Heart right ventricle (tissue), 16 donors: Measurements from ENCODE around the gene CCDC7. TPM values are rescaled to one million over a fixed set of nuclear protein-coding genes. Genes with fewer than 3 reads are reported as not detected.

Experiments
- ATAC-seq, 8 donors: fragments of 200-7000 bp; cut with Tn5 transposase; one replicate each; pipeline ENCODE4 v1.9.1; 2020; ENCODE audit warnings: mild to moderate bottlenecking in 8 of 8, moderate library complexity in 8 of 8, moderate number of reproducible peaks in 1 of 8
- DNase-seq, 2 donors: peaks; one replicate each; pipeline ENCODE4 v3.0.0-alpha.2; 2020
- H3K27ac ChIP-seq, 10 donors: fragments of 200-600 bp; sonication (generic) in 2 of 10; one replicate each; pipeline versions ENCODE4 v1.5.0 to v1.8.0; 2020 to 2022; ENCODE audit warnings: mild to moderate bottlenecking in 3 of 10
- H3K27me3 ChIP-seq, 7 donors: fragments of 200-600 bp; one replicate each; pipeline ENCODE4 v1.8.0; 2021 to 2022; ENCODE audit warnings: mild to moderate bottlenecking in 2 of 7
- H3K36me3 ChIP-seq, 9 donors: fragments of 200-600 bp; sonication (generic) in 1 of 9; one replicate each; pipeline versions ENCODE4 v1.5.0 to v1.8.0; 2020 to 2022; ENCODE audit warnings: mild to moderate bottlenecking in 2 of 9
- H3K4me1 ChIP-seq, 9 donors: fragments of 200-600 bp; sonication (generic) in 1 of 9; one replicate each; pipeline versions ENCODE4 v1.5.0 to v1.8.0; 2020 to 2022; ENCODE audit warnings: mild to moderate bottlenecking in 4 of 9
- H3K4me3 ChIP-seq, 10 donors: fragments of 200-600 bp; sonication (generic) in 2 of 10; one replicate each; pipeline versions ENCODE4 v1.5.0 to v1.8.0; 2020 to 2022; ENCODE audit warnings: mild to moderate bottlenecking in 7 of 10, moderate library complexity in 2 of 10
- H3K9me3 ChIP-seq, 11 donors: fragments of 200-600 bp in 10 of 11; sonication (generic) in 2 of 11; one replicate each; pipeline versions ENCODE4 v1.5.0 to v1.8.0; 2013 to 2022; ENCODE audit warnings: mild to moderate bottlenecking in 2 of 11, control low read depth in 1 of 11, moderate library complexity in 1 of 11
- WGBS, 2 donors: extraction: QIAGEN DNeasy Blood & Tissue Kit; methylation state at CpG; one replicate each; pipeline ENCODE4 v1.1.7; 2013; ENCODE audit warnings: inconsistent platforms in 1 of 2; 5-methylcytosine and 5-hydroxymethylcytosine counted together
- intact Hi-C, 10 donors: fragments of 100-400 bp; cut with DNase I; formaldehyde crosslinking; loops; one replicate each; pipeline versions ENCODE4 v1.11.1 to v1.14.2; 2022
- polyA plus RNA-seq, 2 donors: library from polyadenylated mRNA; stranded (reverse); fragments of 200-250 nt; gene quantifications; one replicate each; pipeline ENCODE4 v1.2.3, GENCODE V29; 2013
- total RNA-seq, 10 donors: library from RNA; stranded (reverse); fragmentation: NEBNext Ultra II Directional in 3 of 10; extraction: Animal tissue kit (Norgen Biotek cat#: 25700) in 3 of 10; gene quantifications; one replicate each; pipeline versions ENCODE4 v1.2.1 to v1.2.4, GENCODE V29; 2021 to 2023
- TF ChIP-seq, protein P1 (sequence below), 9 donors: fragments of 200-600 bp; sonication (generic) in 2 of 9; IDR thresholded peaks; one replicate each; pipeline versions ENCODE4 v1.5.0 to v1.8.0; 2021 to 2022; ENCODE audit warnings: antibody characterized with exemption in 9 of 9, mild to moderate bottlenecking in 5 of 9, moderate library complexity in 1 of 9
- donor health status: Arrhythmogenic right ventricular cardiomyopathy.
- donor health status: ischemic (EF 13 %, LVEDD 7.1; RV severe dilation, severe dysfunction).
- donor health status: healthy with polysubstance abuse.
- donor health status: DM: no; HTN: yes; CAD: no.
- donor health status: DM: no; HTN: no; CAD: no.
- donor health status: ischemic (EF 25% LVEDD 6.9; RV normal size, moderate dysfunction).
- donor health status: ischemic (EF 25% LVEDD 5.7; RV mildly dilated, moderate dysfunction).
- donor health status: healthy.
- donor health status: DM: yes; HTN: yes; CAD: no.
- donor health status: Ischemic cardiomyopathy.
- donor health status: ischemic (EF 35%, LVEDD 5.7; RV mildly dilated, moderate dysfunction).
- donor health status: nonischemic (EF 11% LVEDD 7.7; RV severe dilation, severe dysfunction).
- donor health status: DM: yes; HTN: yes; CAD: no.
- donor health status: PGD.
- donor health status: ischemic (EF 29% LVEDD 5.4; RV normal size, mild dysfunction).
- donor health status: nonischemic (EF 23%, LVEDD 6.1; RV moderate dilation, normal function).

The CCDC7 gene
- total and polyA plus RNA-seq, 12 donors: 0.96 to 34.1 (median 20.4) TPM

- no peak overlapping the region for H3K4me3 ChIP-seq
- no peaks in the 10 kb centered on the region for H3K4me1 ChIP-seq
- H3K27me3 ChIP-seq: no peaks in the 10 kb centered on the region
- intact Hi-C loops: no loop called here
- peaks cover 0 to 26% (median 5%) of the 10 kb centered on the region in 11 donors for H3K9me3 ChIP-seq
- DNase-seq (no peak), ATAC-seq (no peak)
- TF ChIP-seq, protein P1, sequence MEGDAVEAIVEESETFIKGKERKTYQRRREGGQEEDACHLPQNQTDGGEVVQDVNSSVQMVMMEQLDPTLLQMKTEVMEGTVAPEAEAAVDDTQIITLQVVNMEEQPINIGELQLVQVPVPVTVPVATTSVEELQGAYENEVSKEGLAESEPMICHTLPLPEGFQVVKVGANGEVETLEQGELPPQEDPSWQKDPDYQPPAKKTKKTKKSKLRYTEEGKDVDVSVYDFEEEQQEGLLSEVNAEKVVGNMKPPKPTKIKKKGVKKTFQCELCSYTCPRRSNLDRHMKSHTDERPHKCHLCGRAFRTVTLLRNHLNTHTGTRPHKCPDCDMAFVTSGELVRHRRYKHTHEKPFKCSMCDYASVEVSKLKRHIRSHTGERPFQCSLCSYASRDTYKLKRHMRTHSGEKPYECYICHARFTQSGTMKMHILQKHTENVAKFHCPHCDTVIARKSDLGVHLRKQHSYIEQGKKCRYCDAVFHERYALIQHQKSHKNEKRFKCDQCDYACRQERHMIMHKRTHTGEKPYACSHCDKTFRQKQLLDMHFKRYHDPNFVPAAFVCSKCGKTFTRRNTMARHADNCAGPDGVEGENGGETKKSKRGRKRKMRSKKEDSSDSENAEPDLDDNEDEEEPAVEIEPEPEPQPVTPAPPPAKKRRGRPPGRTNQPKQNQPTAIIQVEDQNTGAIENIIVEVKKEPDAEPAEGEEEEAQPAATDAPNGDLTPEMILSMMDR (IDR thresholded peaks at IDR 0.05): no peak
- no peaks in the 10 kb centered on the region for H3K36me3 ChIP-seq
- 91 to 93% methylated on average over 3 of the region's 3 CpGs for WGBS, 2 donors
- no peak overlapping the region for H3K27ac ChIP-seq
Measured at GRCh38 chr10:32787690-32788284, 341.8 kb downstream of the CCDC7 start.

- H3K9me3 ChIP-seq: peaks cover 0 to 26% (median 5%) of the 10 kb centered on the region in 11 donors
- no peaks in the 10 kb centered on the region for H3K36me3 ChIP-seq
- no peak for ATAC-seq
Measured at GRCh38 chr10:32788359-32788758, 342.4 kb downstream of the CCDC7 start.

DNA sequence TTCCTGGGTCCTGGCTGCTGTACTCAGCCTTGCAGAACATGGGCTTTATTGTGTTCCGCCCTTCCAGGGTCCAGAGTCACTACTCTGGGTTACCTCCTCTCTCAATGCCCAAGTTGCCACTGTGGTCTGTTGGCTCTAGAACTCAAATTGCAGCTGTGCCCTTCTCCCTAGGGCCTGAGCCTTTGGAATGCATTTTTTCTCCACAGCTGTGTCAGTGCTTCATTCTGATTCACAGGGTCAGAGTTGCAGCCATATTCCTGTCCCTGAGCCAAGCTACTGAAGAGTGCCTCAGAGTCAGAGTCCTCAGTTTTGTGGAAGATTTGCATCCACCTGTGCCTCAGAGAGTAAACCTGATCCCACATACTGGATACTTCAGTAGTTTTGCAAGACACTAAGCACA lies 344.5 kb downstream of the CCDC7 start:
- no peak for ATAC-seq
- H3K9me3 ChIP-seq: peaks cover 0 to 26% (median 5%) of the 10 kb centered on the region in 11 donors
- intact Hi-C loops: loop anchor here in 4 of 10 donors (10.0 kb wide), 2 partner anchors 364 to 1844 kb away; no protein-coding TSS in a partner anchor

More at GRCh38 chr10:32788359-32788758, 342.4 kb downstream of the CCDC7 start:
- TF ChIP-seq, protein P1 (IDR thresholded peaks at IDR 0.05): no peak
- no peak overlapping the region for H3K27ac ChIP-seq
- DNase-seq: no peak
- intact Hi-C loops: no loop called here
- H3K4me1 ChIP-seq: no peaks in the 10 kb centered on the region
- no peaks in the 10 kb centered on the region for H3K27me3 ChIP-seq
- no peak overlapping the region for H3K4me3 ChIP-seq

GRCh38 chr10:32793033-32793432 lies 347.1 kb downstream of the CCDC7 start:
- DNase-seq (no peak), ATAC-seq (no peak)
- Histone ChIP-seq H3K27ac (no peak overlapping the region), H3K36me3 (no peaks in the 10 kb centered on the region), H3K27me3 (no peaks in the 10 kb centered on the region), H3K4me1 (no peaks in the 10 kb centered on the region), H3K9me3 (peaks cover 0 to 9% (median 0%) of the 10 kb centered on the region in 11 donors), H3K4me3 (no peak overlapping the region)
- intact Hi-C loops: loop anchor here in 4 of 10 donors (10.0 kb wide), 2 partner anchors 362 to 1842 kb away; no protein-coding TSS in a partner anchor
- TF ChIP-seq, protein P1 (IDR thresholded peaks at IDR 0.05): no peak

More for the DNA sequence above, 344.5 kb downstream of the CCDC7 start:
- Histone ChIP-seq H3K27me3 (no peaks in the 10 kb centered on the region), H3K27ac (no peak overlapping the region), H3K4me3 (no peak overlapping the region), H3K4me1 (no peaks in the 10 kb centered on the region), H3K36me3 (no peaks in the 10 kb centered on the region)
- 97 to 100% methylated on average over 1 of the region's 1 CpG for WGBS, 2 donors
- DNase-seq: no peak
- TF ChIP-seq, protein P1 (IDR thresholded peaks at IDR 0.05): no peak
